Stomach smooth muscle (tissue), 2 donors: ENCODE results near the gene L1CAM.
A peak's percentile ranks its signal among the peaks of the same experiment; 100 is the strongest.

Experiments used
- H3K27ac ChIP-seq: one replicate; pipeline ENCODE4 v1.7.0; 2013; ENCODE audit warnings: mild to moderate bottlenecking, low read length, inconsistent platforms
- H3K27me3 ChIP-seq, 2 donors: one replicate each; pipeline ENCODE4 v1.7.0; 2013; ENCODE audit warnings: low read length in 2 of 2; ENCODE audit not compliant: insufficient read depth in 2 of 2, control insufficient read depth in 1 of 2
- H3K36me3 ChIP-seq, 2 donors: one replicate each; pipeline ENCODE4 v1.7.0; 2013; ENCODE audit warnings: low read length in 2 of 2; ENCODE audit not compliant: control insufficient read depth in 2 of 2, insufficient read depth in 2 of 2
- H3K4me1 ChIP-seq: one replicate; pipeline ENCODE4 v1.7.0; 2013; ENCODE audit warnings: low read length; ENCODE audit not compliant: control insufficient read depth, insufficient read depth
- H3K4me3 ChIP-seq, 2 donors: one replicate each; pipeline ENCODE4 v1.7.0; 2013; ENCODE audit warnings: low read length in 2 of 2
- H3K9ac ChIP-seq, 2 donors: one replicate each; pipeline ENCODE4 v1.7.0; 2013; ENCODE audit warnings: low read length in 2 of 2, mild to moderate bottlenecking in 1 of 2
- H3K9me3 ChIP-seq, 2 donors: one replicate each; pipeline ENCODE4 v1.7.0; 2013; ENCODE audit warnings: low read length in 2 of 2; ENCODE audit not compliant: control insufficient read depth in 2 of 2
- donor health status: healthy.
- donor health status: Pancreatic carcinoma.

Gene L1CAM

DNA sequence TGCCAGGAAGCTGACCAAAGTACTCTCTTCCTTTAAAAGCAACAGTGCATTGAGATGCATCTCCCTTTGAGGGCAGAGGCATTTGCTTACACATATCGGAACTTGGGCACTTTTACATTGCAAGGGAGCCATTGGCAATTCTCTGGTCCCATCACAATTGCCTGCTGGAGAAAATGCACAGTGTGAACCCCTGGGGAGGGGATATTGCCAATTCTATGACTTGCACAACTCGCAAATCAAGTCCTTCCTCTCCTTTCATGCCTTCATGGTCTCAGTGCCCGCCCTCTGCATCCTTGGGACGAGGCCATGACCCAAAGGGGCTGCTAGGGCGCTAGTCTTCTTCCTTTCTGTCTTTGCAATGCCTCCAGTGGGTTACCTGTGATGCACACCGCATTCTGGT is 40.8 kb downstream of the L1CAM start:
- Histone ChIP-seq H3K4me3 (no peak overlapping the region), H3K36me3 (no peaks in the 10 kb centered on the region), H3K9ac (no peak overlapping the region), H3K9me3 (no peaks in the 10 kb centered on the region), H3K27ac (no peak overlapping the region), H3K27me3 (peaks cover 0 to 9% of the 10 kb centered on the region in 2 donors), H3K4me1 (no peaks in the 10 kb centered on the region)

DNA sequence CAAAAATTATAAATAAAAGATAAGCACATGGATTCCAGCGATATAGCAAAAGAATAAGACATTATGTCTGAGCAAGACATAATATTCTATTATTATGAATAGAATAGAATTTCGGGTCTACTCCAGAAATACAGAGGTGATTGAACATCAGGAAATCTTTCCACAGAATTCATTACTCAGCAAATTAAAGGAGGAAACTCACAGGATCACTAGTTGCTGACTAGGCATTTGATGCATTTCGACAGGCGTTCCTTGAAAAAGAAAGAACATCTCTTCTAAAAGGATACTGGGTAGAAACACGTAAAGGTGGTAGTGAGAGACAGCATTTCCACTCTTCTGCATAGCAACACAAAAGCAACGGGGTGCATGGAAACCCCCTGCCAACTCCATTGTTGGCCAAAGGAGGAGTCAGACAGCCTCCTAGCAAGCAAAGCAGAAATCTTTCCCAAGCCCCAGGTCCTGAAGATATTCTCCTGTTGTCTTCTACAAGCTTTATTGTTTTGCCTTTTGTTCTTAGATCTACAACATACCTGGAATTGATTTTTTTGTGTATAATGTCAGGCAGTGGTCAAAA is 41.4 kb downstream of the L1CAM start:
- Histone ChIP-seq H3K9ac (no peak overlapping the region), H3K4me1 (no peaks in the 10 kb centered on the region), H3K27me3 (peaks cover 0 to 8% of the 10 kb centered on the region in 2 donors), H3K36me3 (no peaks in the 10 kb centered on the region), H3K4me3 (no peak overlapping the region), H3K9me3 (no peaks in the 10 kb centered on the region), H3K27ac (no peak overlapping the region)

DNA sequence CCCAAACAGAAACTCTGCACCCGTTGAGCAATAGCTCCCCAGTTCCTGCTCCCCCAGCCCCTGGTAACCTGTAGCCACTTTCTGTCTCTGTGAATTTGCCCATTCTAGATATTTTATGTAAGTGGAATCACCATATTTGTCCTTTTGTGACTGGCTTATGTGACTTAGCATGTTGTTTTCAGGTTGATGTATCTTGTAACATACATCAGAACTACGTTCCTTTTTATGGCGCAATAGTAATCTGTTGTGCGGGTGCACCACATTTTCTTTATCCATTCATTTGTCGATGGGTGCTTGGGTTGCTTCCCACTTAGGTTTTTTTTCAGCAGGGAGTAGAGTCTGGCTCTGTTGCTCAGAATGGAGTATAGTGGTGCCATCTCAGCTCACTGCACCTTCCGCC is 49.1 kb downstream of the L1CAM start:
- Histone ChIP-seq H3K36me3 (no peaks in the 10 kb centered on the region), H3K27me3 (peaks cover 0 to 5% of the 10 kb centered on the region in 2 donors), H3K9ac (no peak overlapping the region), H3K4me1 (no peaks in the 10 kb centered on the region), H3K4me3 (no peak overlapping the region), H3K9me3 (no peaks in the 10 kb centered on the region), H3K27ac (no peak overlapping the region)

DNA sequence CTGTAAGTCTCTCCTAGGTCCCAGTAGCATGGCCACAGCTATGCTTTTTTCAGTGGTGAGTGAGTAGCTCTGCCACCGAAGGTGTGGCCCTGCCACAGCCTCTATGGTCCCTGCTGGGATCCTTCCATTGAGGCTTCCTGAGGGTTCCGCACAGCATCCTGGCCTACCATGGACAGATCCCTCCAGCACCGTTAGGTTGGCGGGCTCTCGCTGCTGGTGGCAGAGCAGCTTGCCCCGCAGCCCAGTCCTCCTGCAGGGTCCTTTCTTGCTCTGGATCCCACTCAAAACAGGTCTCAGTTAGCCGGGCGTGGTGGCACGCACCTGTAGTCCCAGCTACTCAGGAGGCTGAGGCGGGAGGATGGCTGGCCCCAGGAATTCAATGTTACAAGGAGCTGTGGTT is 53.2 kb downstream of the L1CAM start:
- H3K27me3 ChIP-seq: peaks cover 0 to 16% of the 10 kb centered on the region in 2 donors
- no peaks in the 10 kb centered on the region for H3K36me3 ChIP-seq
- H3K9ac ChIP-seq: no peak overlapping the region
- peaks cover 9% of the 10 kb centered on the region for H3K4me1 ChIP-seq
- no peaks in the 10 kb centered on the region for H3K9me3 ChIP-seq
- H3K27ac ChIP-seq: no peak overlapping the region
- H3K4me3 ChIP-seq: no peak overlapping the region

DNA sequence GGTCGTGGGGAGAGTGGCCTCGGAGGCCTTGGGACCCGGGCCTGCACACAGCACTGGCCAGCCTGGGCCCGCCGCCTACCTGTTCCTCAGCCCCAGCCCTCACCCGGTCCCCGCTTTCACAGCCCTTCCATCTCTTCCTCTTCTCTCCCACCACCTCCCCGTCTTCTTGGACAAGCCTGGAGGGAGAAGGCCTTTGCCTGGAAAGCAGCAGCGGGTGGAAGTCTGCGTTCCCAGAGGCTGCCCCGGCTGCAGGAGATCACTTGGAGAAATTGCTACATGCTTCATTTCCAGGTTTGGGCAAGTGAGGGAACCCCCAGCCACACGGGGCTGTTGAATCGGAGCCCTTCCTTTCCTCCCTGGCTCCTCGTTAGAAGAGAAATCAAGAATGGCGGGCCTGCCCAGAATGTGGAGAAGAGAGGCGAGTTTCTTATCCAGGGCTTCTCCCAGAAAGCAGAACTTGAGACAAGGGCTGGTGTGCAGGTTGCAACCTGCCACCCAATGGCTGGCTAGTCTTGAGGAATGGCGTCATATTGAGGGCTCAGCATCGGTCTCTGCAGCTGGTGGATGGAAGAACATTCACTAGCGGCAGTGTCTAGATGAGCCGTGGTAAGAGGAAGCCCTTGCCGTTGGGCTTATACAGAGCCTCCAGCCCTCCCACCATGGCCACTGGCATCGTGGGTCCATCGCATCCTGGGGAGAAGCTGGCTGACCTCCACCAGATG is 54.4 kb downstream of the L1CAM start:
- Histone ChIP-seq H3K4me3 (no peak overlapping the region), H3K27me3 (peaks cover 0 to 17% of the 10 kb centered on the region in 2 donors), H3K9me3 (no peaks in the 10 kb centered on the region), H3K27ac (no peak overlapping the region), H3K9ac (no peak overlapping the region), H3K4me1 (peaks cover 9% of the 10 kb centered on the region), H3K36me3 (no peaks in the 10 kb centered on the region)

DNA sequence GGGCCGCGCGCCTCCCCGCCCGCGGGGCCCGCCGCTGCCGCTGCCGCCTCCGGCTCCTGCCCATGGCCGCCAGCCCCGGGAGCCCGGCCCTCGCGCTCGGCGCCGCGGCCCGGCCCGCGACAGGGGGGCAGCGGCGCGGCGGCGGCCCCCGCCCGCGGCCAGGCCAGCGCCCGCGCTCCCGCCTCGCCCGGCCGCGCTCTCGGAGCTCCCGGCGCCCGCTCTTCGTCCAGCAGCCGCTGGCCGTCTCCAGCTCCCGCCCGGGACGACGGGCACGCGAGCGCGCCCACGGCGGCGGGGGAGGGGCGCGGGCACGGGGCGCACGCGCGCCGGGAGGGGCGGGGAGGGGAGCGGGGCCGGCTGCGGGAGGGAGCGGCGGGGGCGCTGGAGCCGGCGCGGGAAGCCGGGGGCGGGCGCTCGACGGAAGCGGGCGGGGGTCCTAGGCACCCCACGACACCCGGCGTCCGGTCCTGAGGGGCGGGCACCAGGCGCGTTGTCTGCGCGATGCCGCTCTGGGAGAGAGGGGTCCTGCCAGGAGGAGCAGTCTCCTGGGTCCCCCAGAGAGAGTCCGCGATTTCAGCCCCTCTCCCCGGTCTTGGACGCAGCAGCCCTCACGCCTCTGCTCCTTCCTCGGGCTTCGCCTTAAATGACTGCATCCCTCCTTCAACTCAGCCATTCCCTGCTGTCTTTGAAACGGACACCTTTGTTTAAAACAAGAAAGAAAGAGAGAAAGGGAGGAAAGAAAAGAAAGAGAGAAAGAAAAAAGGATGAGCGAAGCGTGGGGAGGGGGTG is 55.1 kb downstream of the L1CAM start:
- H3K27me3 ChIP-seq: peaks cover 0 to 17% of the 10 kb centered on the region in 2 donors
- H3K9me3 ChIP-seq: no peaks in the 10 kb centered on the region
- peaks cover 9% of the 10 kb centered on the region for H3K4me1 ChIP-seq
- no peak overlapping the region for H3K27ac ChIP-seq
- H3K9ac ChIP-seq: no peak overlapping the region
- no peaks in the 10 kb centered on the region for H3K36me3 ChIP-seq
- H3K4me3 ChIP-seq: peak overlapping the region in 1 of 2 donors; percentile 52

DNA sequence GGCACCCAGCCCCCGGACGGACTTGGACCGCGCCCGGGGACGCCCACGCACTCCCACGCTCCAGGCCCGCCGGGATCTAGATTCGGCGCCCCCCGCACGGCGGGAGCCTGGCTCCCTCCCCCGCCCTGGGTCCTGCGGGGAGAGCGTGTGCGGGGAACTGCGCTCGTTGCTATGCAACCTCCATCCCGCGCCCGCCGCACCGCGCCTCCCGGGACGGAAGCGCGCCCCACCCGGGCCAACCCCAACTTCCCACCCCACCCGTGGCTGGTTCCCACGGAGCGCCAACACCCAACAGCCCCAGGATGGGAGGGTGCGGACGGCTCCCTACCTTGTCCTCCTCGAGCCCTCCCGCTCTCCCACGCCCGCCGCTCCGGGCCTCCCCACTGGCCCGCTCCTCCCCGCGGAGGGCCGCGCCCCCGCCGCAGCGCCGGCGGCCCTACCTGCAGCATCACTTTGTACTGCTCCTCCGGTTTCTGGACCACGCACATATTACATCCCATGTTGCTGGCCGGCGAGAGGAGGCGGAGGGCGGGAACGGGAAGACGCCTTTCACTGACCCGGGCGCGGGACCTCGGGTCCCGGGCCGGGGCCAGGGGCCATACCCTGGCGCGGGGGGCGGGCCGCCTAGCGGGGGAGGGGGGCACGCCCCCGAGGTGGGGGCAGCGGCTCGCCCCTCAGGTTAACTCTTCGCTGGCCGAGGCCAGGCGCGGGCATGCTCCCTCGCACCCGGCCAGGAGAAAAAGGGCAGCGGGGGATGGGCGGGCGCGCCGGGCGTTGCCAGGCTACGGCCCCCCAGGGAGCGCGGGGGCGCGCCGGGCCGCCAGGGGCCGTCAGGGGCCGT is 56.0 kb downstream of the L1CAM start, which contains the start of gene PDZD4:
TSS of gene PDZD4 (minus strand) at position 746 of the 841 bp plus-strand sequence. CDS start at position 500, 246 bp downstream.
- Histone ChIP-seq H3K27me3 (peaks cover 0 to 17% of the 10 kb centered on the region in 2 donors), H3K27ac (no peak within 1 kb of the TSS), H3K9me3 (no peaks in the 10 kb centered on the region), H3K36me3 (no peaks in the 10 kb centered on the region), H3K9ac (peak within 1 kb of the TSS in 1 of 2 donors; percentile 33), H3K4me1 (peaks cover 9% of the 10 kb centered on the region), H3K4me3 (peak within 1 kb of the TSS; percentile 57 to 68)

DNA sequence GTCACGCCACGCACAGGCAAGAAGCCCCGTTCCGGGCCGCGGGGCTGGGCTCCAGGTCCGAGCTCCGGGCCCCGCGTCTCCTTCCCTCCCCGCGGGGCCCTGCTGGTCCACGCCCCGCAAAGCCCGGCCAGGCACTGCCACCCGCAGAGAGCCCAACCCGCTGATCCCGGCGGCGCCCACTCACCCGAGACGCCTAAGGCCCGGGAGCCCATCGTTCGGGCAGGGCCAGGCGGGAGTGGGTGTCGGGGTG is 56.5 kb downstream of the L1CAM start:
- peaks cover 9% of the 10 kb centered on the region for H3K4me1 ChIP-seq
- no peak overlapping the region for H3K27ac ChIP-seq
- H3K9me3 ChIP-seq: no peaks in the 10 kb centered on the region
- H3K27me3 ChIP-seq: peaks cover 0 to 17% of the 10 kb centered on the region in 2 donors
- H3K9ac ChIP-seq: peak overlapping the region in 1 of 2 donors; percentile 33
- H3K4me3 ChIP-seq: peak overlapping the region; percentile 57 to 68
- H3K36me3 ChIP-seq: no peaks in the 10 kb centered on the region

DNA sequence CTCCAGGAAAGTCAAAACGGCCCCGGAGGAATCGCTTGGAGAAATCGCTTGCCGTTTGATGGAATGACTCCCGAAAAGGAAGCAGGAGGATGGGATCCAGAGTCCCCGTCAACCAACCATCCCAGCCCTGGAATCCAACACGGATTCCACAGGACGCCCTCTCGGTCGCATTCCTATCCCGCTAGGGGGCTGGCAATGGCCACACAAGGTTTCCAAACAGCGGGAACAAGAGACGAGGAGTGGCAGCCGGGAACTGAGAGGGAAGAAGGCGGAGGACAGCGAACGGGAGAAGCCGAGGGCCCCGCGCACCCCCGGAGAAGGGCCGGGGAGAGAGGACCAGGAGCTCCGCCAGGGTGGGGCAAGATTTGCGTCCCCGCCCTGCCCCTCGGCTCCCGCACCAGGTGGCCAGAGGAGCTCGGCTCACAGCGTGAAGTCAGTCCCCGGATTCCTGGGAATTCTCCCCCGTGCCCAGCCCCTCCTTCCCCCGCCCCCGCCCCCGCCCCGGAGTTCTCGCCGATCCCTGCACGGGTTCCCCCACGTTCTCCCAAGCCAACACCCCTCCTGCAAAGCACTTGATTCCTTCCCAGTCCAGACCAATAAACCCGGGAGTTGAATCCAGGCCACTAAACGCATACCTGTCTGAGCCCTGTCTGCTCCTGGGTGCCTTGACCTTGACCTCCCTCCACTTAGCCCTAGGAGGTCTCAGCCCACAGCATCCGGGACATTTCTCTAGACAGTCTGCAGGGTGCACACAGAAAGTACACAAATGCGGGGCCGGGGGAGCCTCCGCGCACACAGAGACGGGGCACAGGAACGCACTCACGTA is 57.0 kb downstream of the L1CAM start:
- H3K36me3 ChIP-seq: no peaks in the 10 kb centered on the region
- H3K9me3 ChIP-seq: no peaks in the 10 kb centered on the region
- H3K4me1 ChIP-seq: peaks cover 9% of the 10 kb centered on the region
- peaks cover 0 to 18% of the 10 kb centered on the region in 2 donors for H3K27me3 ChIP-seq
- H3K9ac ChIP-seq: peak overlapping the region; percentile 36 to 38
- peak overlapping the region; percentile 57 to 68 for H3K4me3 ChIP-seq
- peak overlapping the region; percentile 41 for H3K27ac ChIP-seq

DNA sequence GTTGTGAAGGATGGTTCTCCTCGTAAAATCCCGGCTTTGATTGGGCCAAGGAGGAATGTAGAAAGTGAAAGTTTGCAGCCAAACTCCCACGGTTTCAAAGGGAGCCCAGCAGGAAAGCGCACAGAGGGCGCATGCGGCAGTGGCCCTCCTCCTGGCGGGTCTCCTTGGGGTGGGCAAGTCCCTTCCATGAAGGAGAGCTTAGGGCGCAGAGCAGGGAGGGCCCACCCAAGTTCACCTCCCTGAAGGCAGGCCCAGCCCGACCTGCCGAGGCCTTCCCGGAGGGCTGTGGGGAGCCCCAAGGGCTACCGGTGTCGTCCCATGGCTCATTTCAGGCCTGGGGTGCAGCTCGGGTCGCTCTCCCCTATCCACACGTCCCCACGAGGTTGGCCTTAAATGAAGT is 57.7 kb downstream of the L1CAM start:
- Histone ChIP-seq H3K9me3 (no peaks in the 10 kb centered on the region), H3K4me3 (peak overlapping the region; percentile 49 to 68), H3K9ac (peak overlapping the region; percentile 36 to 38), H3K4me1 (peaks cover 9% of the 10 kb centered on the region), H3K27me3 (peaks cover 0 to 22% of the 10 kb centered on the region in 2 donors), H3K27ac (peak overlapping the region; percentile 41), H3K36me3 (no peaks in the 10 kb centered on the region)
